GM21723 (cell line): ENCODE data around the gene SORCS1.
A peak's percentile ranks its signal among the peaks of the same experiment; 100 is the strongest.

Experiments used
- ATAC-seq: cut with Tn5 transposase; IDR thresholded peaks from one replicate; pipeline ENCODE4 v1.9.1; 2021; ENCODE audit warnings: mild to moderate bottlenecking, moderate library complexity; ENCODE audit not compliant: unreplicated experiment

SORCS1 gene

DNA sequence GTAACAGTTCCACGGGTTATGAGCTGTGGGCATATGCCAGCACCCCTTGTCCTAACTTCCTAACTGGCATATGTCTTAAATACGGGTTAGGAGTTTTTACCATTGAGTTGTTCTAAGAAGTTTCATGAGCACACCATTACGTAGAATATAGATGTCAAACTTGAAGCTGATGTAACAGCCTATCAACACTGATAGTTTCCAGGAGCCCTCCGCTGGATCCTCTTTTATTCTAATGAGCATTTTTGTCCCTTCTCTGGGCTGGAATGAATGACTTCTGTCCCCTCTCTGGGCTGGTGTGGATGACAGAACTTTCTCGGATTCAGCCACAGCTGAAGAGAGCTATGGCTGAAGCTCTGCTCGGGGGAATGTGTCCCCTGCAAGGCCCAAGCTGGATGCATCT lies 256.3 kb downstream of the SORCS1 start:
- ATAC-seq = no peak

DNA sequence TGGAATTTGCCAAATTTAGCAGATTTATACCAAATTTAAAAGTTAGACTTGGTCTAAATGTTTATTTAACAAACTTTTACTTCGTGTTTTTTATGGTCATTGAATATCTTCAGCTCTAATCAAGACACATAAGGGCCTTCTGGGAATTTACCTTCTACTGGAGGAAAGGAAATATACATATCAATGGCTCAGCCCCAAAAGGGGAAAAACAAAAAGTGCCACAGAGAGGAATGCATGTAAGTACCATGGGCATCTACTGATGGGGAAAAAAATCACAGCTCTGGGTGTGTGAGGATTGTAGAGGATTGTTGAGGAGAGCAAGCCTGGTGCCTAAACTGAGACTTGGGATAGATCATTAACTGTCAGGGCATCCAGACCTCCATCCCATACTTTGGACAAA lies 260.3 kb downstream of the SORCS1 start:
- no peak for ATAC-seq

DNA sequence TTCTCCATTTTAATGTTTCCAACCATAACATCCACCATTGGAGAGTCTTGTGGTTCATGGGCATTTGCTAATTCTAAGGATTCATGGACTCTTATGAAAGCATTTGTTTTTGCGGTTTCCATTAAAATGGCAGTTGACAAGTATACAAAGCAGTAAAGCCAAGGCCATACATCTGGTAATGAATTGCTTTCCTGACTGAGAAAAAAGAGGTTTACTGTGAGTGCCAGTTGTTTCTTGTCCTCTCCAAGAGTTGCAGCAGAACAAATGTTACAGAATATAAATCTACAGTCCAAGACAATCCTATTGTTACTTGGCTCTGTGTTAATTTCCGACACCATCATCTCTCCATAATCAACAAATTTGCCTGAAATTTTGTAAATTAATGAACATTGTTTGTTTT lies 261.3 kb downstream of the SORCS1 start:
- ATAC-seq = no peak

DNA sequence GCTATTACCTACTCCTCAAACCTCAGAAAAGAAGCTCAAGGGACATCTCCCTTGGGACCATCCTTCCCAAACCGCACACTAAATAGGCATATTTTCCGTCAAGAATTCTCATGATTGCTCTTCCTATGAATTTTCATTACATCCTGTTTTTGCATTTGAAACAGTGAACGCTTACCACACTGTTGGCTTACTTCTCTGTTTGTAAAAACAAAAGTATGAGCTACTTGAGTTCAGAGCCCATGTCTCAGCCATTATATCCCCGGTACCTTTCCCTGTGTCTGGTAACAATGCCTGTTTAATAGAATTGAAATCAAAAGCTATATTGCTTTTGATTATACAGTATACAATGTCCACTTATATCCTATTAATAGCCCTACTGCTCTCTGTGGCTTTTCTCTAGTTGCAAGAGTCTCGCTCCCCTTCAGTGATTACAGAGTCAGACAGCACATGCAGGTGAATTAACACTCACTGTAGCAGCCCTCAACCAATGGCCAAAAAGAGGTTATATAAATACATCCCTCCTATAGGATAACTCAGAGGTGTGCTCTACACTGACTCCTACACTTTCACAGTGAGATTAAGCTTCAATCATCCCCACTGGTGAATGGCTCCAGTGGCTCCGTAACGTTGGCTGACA lies 264.4 kb downstream of the SORCS1 start:
- no peak for ATAC-seq

DNA sequence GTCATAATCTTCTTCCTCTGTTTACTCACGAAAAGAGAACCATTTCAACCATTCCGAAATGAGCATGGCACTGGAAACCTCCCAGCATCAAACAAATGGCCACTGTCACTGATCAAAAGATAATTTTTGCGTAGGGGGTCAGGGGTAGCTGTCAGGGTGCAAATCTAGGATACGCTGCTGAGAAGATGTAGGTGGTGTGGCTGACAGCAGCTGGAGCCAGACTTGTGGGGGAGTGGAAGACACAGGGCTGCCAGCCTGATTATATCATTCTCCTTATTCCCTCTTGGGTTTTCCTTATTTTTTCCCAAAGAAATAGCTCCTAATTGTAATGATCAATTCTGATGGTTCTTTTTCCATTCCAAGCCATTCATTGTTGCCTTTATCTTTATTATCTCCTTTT lies 266.1 kb downstream of the SORCS1 start:
- ATAC-seq = no peak

DNA sequence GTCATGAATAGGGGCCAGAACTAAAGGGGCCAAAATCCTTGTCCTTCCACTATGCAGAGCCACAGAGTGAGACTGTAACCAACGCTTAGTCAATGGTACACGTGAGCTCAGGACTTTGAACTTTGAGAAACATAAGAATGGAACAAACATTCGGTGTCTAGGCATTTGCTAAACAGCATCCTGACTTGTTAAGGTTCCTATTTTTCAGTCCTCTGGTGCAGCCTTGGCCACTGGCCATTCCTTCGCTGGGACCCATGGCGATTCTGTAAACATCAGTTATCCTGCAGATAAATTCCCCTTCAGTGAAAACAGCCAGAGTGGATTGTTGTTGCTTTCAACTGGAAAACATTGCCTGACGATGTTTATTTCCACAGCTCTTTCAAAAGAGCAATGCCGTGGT lies 266.8 kb downstream of the SORCS1 start:
- no peak for ATAC-seq

DNA sequence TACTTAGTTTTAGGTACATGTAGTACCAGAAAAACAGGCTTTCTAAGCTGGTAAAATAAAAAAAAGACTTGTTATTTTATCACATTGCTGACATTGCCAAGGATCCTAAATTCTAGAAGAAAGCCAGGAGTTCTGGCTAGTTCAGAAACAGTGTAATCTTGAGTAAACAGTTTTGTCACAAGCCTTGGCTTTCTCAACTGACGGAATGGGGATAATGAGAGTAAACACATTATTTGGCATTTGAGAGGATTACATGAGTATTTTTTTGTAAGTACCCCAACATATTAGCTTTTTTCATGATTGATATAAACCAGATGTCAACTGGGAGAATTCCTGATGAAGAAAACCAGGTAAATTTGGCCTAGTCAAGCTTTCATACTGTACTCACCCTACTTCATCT lies 269.8 kb downstream of the SORCS1 start:
- no peak for ATAC-seq

DNA sequence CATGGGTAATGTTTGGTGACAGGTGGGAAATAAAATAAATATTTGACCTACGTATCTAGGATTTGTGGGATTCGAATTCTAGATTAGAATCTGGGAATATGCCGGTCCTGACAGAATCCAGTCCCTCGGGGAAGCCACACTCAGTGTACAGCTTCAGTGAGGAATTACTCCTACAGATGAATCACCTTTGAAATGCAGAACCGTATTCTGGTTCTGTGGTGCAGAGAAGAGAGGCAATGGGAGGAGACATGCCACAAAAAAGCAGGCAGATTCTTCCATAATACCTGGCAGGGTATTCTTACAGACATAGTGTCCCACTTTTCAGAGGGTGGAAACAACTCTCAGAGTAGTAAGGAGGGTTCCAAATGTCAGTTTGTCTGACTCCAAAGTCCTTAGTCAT lies 286.9 kb downstream of the SORCS1 start:
- no peak for ATAC-seq

DNA sequence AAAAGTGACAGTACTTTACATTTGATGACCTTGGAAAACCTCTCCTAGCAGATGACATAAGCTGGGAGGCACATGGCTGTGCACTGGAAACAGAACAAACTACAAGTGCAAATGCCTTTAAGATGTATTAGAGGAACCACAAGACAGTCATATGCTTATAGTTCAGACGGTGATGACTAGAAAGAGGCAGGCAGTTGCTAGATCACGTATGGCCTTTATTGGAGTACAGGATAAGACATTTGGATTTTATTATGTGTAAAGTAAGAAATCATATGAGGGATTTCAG lies 290.0 kb downstream of the SORCS1 start:
- ATAC-seq = no peak

DNA sequence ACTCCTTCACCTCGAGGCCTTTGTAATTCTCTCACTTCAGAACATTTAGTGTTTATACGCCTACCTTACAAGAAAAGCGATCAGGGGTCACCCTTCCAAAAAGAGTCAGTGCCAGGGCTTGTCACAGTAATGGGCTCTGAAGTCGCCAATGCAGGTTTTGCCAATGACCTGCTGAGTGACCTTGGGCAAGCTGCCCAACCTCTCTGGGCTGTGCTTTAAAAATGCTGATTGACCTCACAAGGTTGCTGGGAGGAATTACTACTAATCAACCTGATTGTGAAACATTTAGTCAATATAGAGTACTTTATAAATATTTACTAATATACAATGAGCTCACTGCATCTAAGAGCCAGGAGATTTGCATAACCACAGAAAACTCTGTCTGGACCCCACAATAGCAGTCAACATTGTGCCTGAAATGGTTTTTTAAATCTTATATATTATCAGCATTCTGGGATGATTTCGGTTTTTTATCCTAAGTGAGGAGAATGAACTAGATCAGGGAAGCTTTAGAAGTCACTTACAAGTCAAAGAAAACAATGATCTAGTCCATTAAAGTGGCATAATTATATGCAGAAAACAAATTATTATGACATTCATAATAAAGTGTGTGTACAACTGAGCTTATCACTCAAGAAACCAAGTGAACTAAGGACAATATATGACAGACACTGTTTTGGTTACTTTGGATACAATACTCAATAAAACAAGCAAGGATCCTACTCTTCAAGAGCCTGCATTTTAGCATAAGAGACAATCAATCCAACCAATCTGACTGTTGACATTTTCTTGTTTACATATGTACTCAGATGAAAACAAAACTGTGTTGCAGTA lies 290.5 kb downstream of the SORCS1 start:
- no peak for ATAC-seq

DNA sequence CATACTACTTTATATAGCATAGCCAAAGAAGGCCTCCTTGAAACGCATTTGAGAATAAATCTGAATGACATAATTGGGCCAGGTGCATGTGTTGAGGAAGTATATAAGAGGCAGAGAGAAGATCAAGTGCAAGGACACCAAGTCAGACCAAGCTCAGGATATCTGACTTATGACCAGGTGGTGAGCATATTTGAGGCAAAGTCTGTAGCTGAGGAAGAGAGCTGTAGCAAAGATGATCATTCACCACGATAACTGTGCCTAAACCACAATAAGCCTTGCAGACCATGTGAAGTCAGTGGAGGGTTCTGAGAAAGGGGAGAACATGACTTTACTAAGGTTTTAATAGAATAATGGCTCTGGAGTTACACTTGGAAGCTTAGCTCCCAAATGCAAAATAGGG lies 292.3 kb downstream of the SORCS1 start:
- no peak for ATAC-seq

DNA sequence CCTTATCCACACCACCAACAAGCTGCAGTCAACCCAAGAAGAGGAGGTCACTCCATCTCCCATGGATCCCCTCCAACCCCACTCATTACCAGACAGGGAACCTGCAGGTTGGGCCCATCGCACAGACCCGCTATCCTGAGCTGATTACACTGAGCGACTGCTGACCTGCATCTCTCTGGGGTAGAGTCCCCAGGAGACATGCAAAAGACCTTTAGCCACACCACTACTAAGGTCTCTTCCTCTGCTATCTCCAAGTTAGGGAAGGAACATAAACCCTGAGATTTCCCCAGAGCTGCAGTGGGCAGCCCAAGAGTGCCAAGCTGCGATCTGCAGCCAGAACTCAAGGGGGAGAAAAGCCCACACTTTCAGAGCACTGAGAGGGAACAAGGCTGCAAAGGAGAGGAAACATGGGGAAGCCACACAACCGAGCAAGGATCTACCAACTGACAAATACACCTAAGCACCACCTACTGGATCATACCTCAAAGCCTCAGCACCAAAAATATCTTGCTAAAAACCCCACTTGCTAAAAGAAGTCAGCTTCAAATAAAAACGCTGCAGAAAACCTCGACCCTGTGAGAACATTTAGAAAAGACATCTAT lies 298.2 kb downstream of the SORCS1 start:
- peak; percentile 68 for ATAC-seq

DNA sequence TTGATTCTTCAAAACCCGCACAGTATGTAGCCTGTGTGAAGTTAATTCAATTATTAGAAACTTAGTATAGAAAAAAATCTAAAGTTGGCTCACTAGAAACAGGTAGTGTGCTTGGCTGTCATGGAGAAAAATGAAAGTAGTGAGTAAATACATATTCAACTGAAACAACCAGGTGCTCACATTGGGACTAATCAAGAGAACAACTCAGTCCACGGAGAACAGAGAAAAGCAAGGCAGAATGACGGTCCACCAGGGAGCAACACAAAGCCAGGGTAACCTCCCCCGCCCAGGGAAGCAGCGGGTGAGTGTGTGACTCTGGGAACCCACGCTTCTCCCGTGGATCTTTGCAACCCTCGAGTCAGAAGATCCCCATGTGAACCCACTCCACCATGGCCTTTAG lies 300.5 kb downstream of the SORCS1 start:
- no peak for ATAC-seq

DNA sequence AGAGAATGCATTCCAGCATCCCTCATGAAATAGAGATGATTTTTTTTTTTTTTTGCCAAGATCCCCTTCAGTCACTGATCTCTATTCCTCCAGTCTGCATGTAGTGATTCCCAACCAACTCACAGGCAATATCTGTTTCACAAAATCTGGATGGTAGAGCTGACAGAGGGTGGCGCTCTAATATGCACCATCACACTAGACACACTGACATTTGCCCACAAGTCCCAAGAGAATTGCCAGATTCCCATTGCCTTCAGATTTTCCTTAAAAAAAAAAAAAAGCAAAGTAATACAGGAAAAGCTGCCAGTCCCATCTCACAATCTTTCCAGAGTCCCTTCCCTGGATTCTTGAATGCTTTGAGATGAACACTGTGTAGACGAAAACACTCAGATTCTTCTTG lies 301.0 kb downstream of the SORCS1 start:
- no peak for ATAC-seq

DNA sequence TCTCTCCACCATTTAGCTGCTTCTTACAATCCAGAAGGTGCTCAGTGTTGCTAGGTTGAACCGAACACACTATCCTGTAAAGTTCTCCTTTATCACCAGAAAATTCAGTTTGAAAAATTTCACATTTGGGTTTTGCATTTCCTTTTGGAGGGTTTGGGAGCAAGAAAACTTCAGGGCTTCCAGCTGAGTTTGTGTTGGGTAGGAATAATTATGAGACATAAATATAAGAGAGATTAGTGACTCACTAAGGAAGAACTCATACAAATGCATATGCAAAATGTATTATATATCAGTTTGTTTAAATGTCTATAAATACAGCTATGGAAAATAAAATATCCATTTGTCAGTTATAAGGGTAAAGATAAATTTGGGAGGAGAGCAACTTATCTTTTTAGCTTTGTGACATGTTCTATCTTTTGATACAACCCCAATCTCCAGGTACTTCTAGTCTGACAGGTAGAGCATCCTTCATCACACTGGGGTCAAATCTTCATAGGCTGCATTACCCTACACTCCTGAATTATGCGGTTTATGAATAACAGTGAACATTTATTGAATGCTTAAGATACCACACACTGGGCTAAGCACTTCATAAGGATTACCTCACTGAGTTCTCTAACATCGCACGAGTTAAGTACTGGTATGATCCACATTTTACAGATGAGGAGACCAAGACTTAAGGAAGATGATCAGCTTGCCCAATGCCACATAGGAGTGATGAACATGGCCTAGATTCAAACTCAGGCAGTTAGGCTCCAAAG lies 304.4 kb downstream of the SORCS1 start:
- no peak for ATAC-seq

DNA sequence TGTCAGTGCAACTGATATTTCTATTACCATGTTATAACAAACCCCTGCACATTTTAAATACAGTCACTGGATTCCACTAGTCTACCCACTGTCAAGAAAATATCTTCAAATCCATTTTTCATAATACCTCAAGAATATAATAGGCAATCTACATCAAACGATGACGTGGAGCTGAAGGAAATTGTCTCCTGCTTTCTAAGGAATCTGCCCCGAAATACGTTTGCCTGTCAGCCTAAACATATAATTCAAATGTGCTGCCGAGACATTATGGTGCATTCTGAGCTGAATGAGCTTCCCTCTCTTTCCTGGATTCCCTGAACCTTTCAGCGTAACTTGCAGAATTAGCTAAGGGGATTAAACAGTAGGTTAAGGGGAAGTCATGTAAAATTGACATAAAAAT lies 306.8 kb downstream of the SORCS1 start:
- ATAC-seq = no peak

DNA sequence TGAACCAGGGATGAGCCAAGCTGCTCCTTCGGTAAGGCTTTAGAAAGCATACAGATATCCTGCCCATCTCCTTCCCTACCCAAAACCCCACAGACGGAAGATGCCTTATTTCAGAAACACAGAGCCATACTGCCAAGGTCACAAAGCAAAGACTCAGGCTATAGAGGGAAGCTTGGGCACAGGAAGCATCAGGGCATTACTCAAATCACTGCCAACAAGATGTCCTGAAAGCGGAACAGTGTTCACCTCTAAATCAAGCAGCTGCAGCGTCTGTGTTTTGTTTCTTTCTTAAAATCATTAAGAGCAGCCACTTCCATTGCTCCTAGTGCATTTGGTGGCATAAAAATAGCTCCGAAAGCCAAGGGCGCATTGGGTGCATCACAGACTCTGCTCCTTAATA lies 307.3 kb downstream of the SORCS1 start:
- ATAC-seq = no peak

DNA sequence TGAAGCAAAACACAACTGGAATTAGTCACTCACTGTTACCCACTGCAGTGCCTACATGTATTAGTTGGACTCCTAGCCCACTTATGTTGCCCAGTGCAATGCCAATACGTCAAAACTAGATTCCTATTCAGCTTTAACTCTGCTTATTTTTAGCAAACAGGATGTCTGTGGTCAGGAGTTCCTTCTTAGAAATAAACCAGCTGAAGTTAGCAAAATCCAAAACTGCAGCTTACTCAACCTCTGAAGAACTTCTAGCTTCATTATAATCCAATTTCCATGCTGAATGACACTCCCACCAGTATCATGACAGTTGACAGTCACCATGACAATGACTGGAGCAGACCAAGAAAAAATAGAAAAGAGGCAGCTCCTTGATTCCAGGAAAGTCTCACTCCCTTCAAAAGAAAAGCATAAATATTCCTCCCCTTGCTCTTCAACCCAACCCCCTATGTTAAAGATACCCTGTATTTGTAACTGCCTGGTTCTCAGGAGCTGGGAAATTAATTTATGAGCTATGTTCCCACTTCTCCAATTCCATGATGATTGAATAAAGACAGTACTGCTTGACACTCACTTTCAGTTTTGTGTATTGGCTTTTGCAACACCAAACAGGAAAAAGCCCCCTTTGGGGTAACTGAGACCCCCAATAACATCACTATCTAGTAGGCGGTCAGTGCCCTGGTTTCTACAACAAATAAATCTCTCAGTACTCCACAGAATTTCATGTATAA lies 327.4 kb downstream of the SORCS1 start:
- ATAC-seq = peak; percentile 94

DNA sequence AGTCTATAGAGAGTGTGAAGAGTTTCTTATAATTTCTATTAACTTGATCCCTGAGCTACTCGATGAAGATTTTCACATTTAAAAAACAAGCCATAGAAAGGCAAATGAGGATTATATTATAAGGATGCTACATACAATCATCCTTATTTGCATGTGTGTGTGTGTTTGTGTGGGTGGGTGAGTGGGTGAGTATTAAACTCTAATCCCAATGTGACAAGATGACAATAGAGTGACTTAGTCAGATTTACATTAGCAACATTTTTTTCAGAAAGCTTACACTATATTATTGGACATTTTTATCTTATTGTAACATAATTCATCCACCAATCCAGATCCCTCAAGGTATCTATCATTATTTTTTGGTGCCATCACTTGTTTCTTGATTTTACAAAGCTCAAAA lies 331.7 kb downstream of the SORCS1 start:
- no peak for ATAC-seq

DNA sequence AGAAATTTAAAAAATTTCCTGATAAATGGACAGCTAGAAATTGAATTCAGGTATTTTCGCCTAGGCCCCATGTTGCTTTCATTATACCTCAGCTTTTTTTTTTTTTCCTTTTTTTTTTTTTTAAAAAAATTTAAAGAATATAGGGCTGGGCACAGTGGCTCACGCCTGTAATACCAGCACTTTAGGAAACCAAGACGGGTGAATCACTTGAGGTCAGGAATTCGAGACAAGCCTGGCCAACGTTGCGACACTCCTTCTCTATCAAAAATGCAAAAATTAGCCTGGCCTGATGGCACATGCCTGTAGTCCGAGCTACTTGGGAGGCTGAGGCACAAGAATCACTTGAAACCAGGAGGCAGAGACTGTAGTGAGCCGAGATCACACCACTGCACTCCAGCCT lies 334.0 kb downstream of the SORCS1 start:
- no peak for ATAC-seq

DNA sequence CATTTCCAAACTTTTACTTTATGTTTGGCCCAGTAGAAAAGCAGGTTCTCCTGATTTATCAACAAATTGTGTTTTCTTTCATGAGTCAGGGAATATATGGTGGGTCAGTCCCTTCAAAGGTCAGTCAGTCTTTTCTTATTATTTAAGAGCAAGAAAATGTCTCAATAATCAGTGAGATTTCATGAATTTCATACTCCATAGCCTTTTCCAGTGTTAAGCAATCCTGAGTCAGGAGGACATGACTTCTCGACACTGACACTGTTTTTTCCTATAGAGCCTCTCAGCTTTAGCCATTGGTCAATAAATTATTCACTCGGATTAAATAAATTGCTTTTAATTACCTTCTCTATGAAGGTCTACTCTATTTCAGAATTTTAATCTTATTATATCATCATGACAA lies 334.5 kb downstream of the SORCS1 start:
- ATAC-seq = no peak
